B cell (primary cell): ENCODE data around the gene ASIC3. TPM values are rescaled to one million over a fixed set of nuclear protein-coding genes. Genes with fewer than 3 reads are reported as not detected.

Experiments
- ATAC-seq: fragments of 200-7000 bp; cut with Tn5 transposase; one replicate; pipeline ENCODE4 v1.10.0; 2021; ENCODE audit warnings: low read depth, mild to moderate bottlenecking, moderate number of reproducible peaks, moderate library complexity
- CTCF ChIA-PET: fragments of 350-600 bp; sonication (Branson Sonifier 250); formaldehyde crosslinking; loops from one replicate; lab custom pipeline; 2021; ENCODE audit warnings: antibody characterized with exemption, inconsistent platforms; lab: Charles Lee
- POLR2A ChIA-PET: fragments of 350-600 bp; sonication (Branson Sonifier 250); formaldehyde crosslinking; loops from one replicate; lab custom pipeline; 2021; ENCODE audit warnings: antibody characterized with exemption; lab: Charles Lee
- DNase-seq: peaks from one replicate; pipeline ENCODE4 v3.0.0; 2013
- H2AFZ ChIP-seq: 2 replicates; pipeline ENCODE4 v1.6.1; 2012; ENCODE audit warnings: mild to moderate bottlenecking, low read depth, low read length; ENCODE audit not compliant: insufficient read depth, poor library complexity, severe bottlenecking
- H3K27ac ChIP-seq, 2 donors: 1 replicate in 1 of 2; 2 replicates in 1 of 2; pipeline ENCODE4 v1.5.1; 2012 to 2013; ENCODE audit warnings: low read length in 2 of 2, mild to moderate bottlenecking in 2 of 2, moderate library complexity in 1 of 2
- H3K27me3 ChIP-seq, 4 experiments: fragments of 200-600 bp in 1 of 4; sonication (generic) in 1 of 4; replicated peaks in 1 of 4; 1 replicate in 2 of 4; 2 replicates in 2 of 4; pipeline versions ENCODE4 v1.6.1 to v1.7.0; 2013 to 2016; ENCODE audit warnings: low read length in 3 of 4, mild to moderate bottlenecking in 2 of 4, mixed read lengths in 1 of 4, moderate library complexity in 1 of 4; ENCODE audit not compliant: insufficient read depth in 4 of 4, control insufficient read depth in 3 of 4; ENCODE audit errors: control extremely low read depth in 1 of 4
- H3K36me3 ChIP-seq, 2 experiments: replicated peaks in 1 of 2; 1 replicate in 1 of 2; 2 replicates in 1 of 2; pipeline versions ENCODE4 v1.6.1 to v1.7.1; 2013; ENCODE audit warnings: low read length in 1 of 2; ENCODE audit not compliant: insufficient read depth in 2 of 2, control insufficient read depth in 1 of 2; ENCODE audit errors: control extremely low read depth in 1 of 2, extremely low read depth in 1 of 2
- H3K4me1 ChIP-seq, 2 donors: fragments of 200-600 bp in 1 of 2; sonication (generic) in 1 of 2; 1 replicate in 1 of 2; 2 replicates in 1 of 2; pipeline versions ENCODE4 v1.5.1 to v1.6.1; 2013 to 2017; ENCODE audit warnings: low read length in 2 of 2; ENCODE audit not compliant: control insufficient read depth in 2 of 2, insufficient read depth in 2 of 2
- H3K4me2 ChIP-seq: replicated peaks from 2 replicates; pipeline ENCODE3; 2012; ENCODE audit warnings: mild to moderate bottlenecking, low read depth, low read length; ENCODE audit not compliant: poor library complexity, severe bottlenecking
- H3K4me3 ChIP-seq, 5 experiments: fragments of 200-600 bp in 1 of 5; sonication (generic) in 1 of 5; 1 replicate in 3 of 5; 2 replicates in 2 of 5; pipeline versions ENCODE4 v1.5.1 to v1.7.0; 2011 to 2016; ENCODE audit warnings: low read length in 4 of 5, mild to moderate bottlenecking in 4 of 5, low read depth in 2 of 5, control low read depth in 1 of 5, moderate library complexity in 1 of 5; ENCODE audit not compliant: insufficient read depth in 1 of 5; ENCODE audit errors: control extremely low read depth in 1 of 5, extremely low read depth in 1 of 5
- H3K79me2 ChIP-seq: fragments of 200-600 bp; sonication (generic); one replicate; pipeline ENCODE4 v1.6.0; 2016; ENCODE audit warnings: low read length; ENCODE audit not compliant: control insufficient read depth, insufficient read depth
- H3K9ac ChIP-seq: fragments of 200-600 bp; sonication (generic); 2 replicates; pipeline ENCODE4 v1.6.1; 2017; ENCODE audit warnings: mild to moderate bottlenecking, low read length, moderate library complexity
- H3K9me3 ChIP-seq, 3 donors: one replicate each; pipeline versions ENCODE4 v1.6.1 to v1.7.1; 2013; ENCODE audit warnings: low read length in 2 of 3; ENCODE audit not compliant: control insufficient read depth in 2 of 3, insufficient read depth in 1 of 3; ENCODE audit errors: control extremely low read depth in 1 of 3
- H4K20me1 ChIP-seq: 2 replicates; pipeline ENCODE4 v1.6.0; 2012; ENCODE audit warnings: mild to moderate bottlenecking, low read length; ENCODE audit not compliant: insufficient read depth, control insufficient read depth, poor library complexity, severe bottlenecking
- H3K27ac Mint-ChIP-seq: one replicate; pipeline ENCODE4 v1.8.0; 2021; ENCODE audit warnings: mixed read lengths
- H3K27me3 Mint-ChIP-seq: one replicate; pipeline ENCODE4 v1.8.0; 2021; ENCODE audit warnings: mixed read lengths
- H3K4me1 Mint-ChIP-seq: one replicate; pipeline ENCODE4 v1.8.0; 2021; ENCODE audit warnings: mixed read lengths
- H3K4me3 Mint-ChIP-seq: one replicate; pipeline ENCODE4 v1.8.0; 2021; ENCODE audit warnings: mixed read lengths
- H3K9me3 Mint-ChIP-seq: one replicate; pipeline ENCODE4 v1.8.0; 2022; ENCODE audit warnings: mixed read lengths; ENCODE audit not compliant: insufficient read depth
- CTCF ChIP-seq: fragments of 200-600 bp; IDR thresholded peaks from one replicate; pipeline ENCODE4 v1.8.0; 2022; ENCODE audit warnings: antibody characterized with exemption, mild to moderate bottlenecking
- EZH2 ChIP-seq: IDR thresholded peaks from 2 replicates; pipeline ENCODE4 v1.6.1; 2012; ENCODE audit warnings: borderline replicate concordance, low read depth, mild to moderate bottlenecking, moderate library complexity, low read length; ENCODE audit not compliant: insufficient read depth, poor library complexity, severe bottlenecking
- WGBS: methylation state at CpG from one replicate; pipeline ENCODE4 v1.1.5; 2013; ENCODE audit warnings: missing lambda C conversion rate; ENCODE audit not compliant: insufficient coverage; 5-methylcytosine and 5-hydroxymethylcytosine counted together
- intact Hi-C: fragments of 100-400 bp; cut with micrococcal nuclease; formaldehyde crosslinking; loops from one replicate; pipeline ENCODE4 v1.10.0; 2022
- polyA plus RNA-seq: library from polyadenylated mRNA; depleted of rRNA; stranded (reverse); fragments of >200 nt; gene quantifications from 2 replicates; pipeline ENCODE4 v1.2.3, GENCODE V29; 2012
- total RNA-seq, 2 donors: library from RNA; stranded (reverse); fragments of 120-200 nt in 1 of 2; gene quantifications; 1 replicate in 1 of 2; 2 replicates in 1 of 2; pipeline versions ENCODE4 v1.2.3 to v1.2.4, GENCODE V29; 2013 to 2022

The ASIC3 gene
- total and polyA plus RNA-seq, 2 donors (not counting 1 experiment from before 2014, with no cell fraction given): 4.8 to 5.0 TPM

- Mint-ChIP-seq H3K9me3 (no peaks in the 10 kb centered on the region), H3K27ac (peak overlapping the region; percentile 72), H3K4me1 (peaks cover 41% of the 10 kb centered on the region), H3K27me3 (peaks cover 23% of the 10 kb centered on the region), H3K4me3 (peak overlapping the region; percentile 91)
- Histone ChIP-seq H3K27ac (peak overlapping the region in 1 of 2 donors; percentile 33), H2AFZ (peak overlapping the region; percentile 84), H3K79me2 (peaks cover 9% of the 10 kb centered on the region), H3K4me3 (peak overlapping the region in 4 of 5 experiments; percentile 43 to 75 (median 68)), H3K9me3 (peaks cover 0 to 4% (median 0%) of the 10 kb centered on the region in 3 donors), H4K20me1 (peaks cover 2% of the 10 kb centered on the region), H3K36me3 (no peaks in the 10 kb centered on the region), H3K4me1 (peaks cover 46 to 47% of the 10 kb centered on the region in 2 donors), H3K27me3 (peaks cover 0 to 57% (median 17%) of the 10 kb centered on the region in 4 experiments), H3K4me2 (peak overlapping the region; percentile 100), H3K9ac (peak overlapping the region; percentile 83)
- peak; percentile 91 for TF ChIP-seq EZH2
- TF ChIP-seq CTCF: peak; percentile 33
- DNase-seq (peak; percentile 69), ATAC-seq (peak; percentile 7)
- WGBS: 1% methylated on average over 69 of the region's 70 CpGs
- ChIA-PET CTCF (interaction anchor here (1.3 kb wide), 1 partner anchor 36 kb away, joined by 4 read pairs; no protein-coding TSS in a partner anchor), POLR2A (no interaction called here)
- intact Hi-C loops: loop anchor here (1.0 to 10.0 kb wide), 4 partner anchors 24 to 847 kb away; no protein-coding TSS in a partner anchor
Measured at GRCh38 chr7:151087245-151088018, 39.1 kb downstream of the ASIC3 start.
